Keratinocyte (primary cell): ENCODE results near the gene PRKCE. TPM values are rescaled to one million over a fixed set of nuclear protein-coding genes. Genes with fewer than 3 reads are reported as not detected.

Experiments used
- DNase-seq: peaks from one replicate; pipeline ENCODE4 v3.0.0-alpha.2; 2011; ENCODE audit warnings: low read depth, missing footprints, low spot score
- FAIRE-seq: peaks from 2 replicates; lab custom pipeline; 2011; peaks lifted over from hg19 to GRCh38; lab: Jason Lieb, UNC
- H2AFZ ChIP-seq: 2 replicates; pipeline ENCODE4 v1.6.0; 2012; ENCODE audit warnings: low read length, control low read depth, inconsistent platforms; ENCODE audit not compliant: control insufficient read depth
- H3K27ac ChIP-seq: 2 replicates; pipeline ENCODE4 v1.5.1; 2011; ENCODE audit warnings: low read length; ENCODE audit not compliant: control insufficient read depth, insufficient read depth
- H3K27me3 ChIP-seq: 3 replicates; pipeline ENCODE4 v1.6.0; 2011; ENCODE audit warnings: low read length; ENCODE audit not compliant: control insufficient read depth, insufficient read depth; ENCODE audit errors: extremely low read depth
- H3K36me3 ChIP-seq, 2 experiments: 2 replicates in 1 of 2; 3 replicates in 1 of 2; pipeline ENCODE4 v1.5.1; 2011; ENCODE audit warnings: low read length in 2 of 2, mild to moderate bottlenecking in 1 of 2; ENCODE audit not compliant: control insufficient read depth in 2 of 2, insufficient read depth in 2 of 2; ENCODE audit errors: extremely low read depth in 1 of 2
- H3K4me1 ChIP-seq: 3 replicates; pipeline ENCODE4 v1.5.1; 2011; ENCODE audit warnings: low read length; ENCODE audit not compliant: control insufficient read depth, insufficient read depth; ENCODE audit errors: extremely low read depth
- H3K4me2 ChIP-seq: 3 replicates; pipeline ENCODE4 v1.6.0; 2011; ENCODE audit warnings: low read depth, low read length; ENCODE audit not compliant: control insufficient read depth, insufficient read depth; ENCODE audit errors: extremely low read depth
- H3K4me3 ChIP-seq, 3 experiments: fragments of 200-600 bp in 1 of 3; sonication (generic) in 1 of 3; 2 replicates in 2 of 3; 3 replicates in 1 of 3; pipeline ENCODE4 v1.5.1; 2011 to 2016; ENCODE audit warnings: low read length in 3 of 3, mild to moderate bottlenecking in 3 of 3, control low read depth in 2 of 3, inconsistent platforms in 1 of 3, low read depth in 1 of 3, mixed read lengths in 1 of 3, mixed run types in 1 of 3, moderate library complexity in 1 of 3; ENCODE audit not compliant: control insufficient read depth in 2 of 3, insufficient read depth in 2 of 3; ENCODE audit errors: extremely low read depth in 1 of 3
- H3K79me2 ChIP-seq: 2 replicates; pipeline ENCODE4 v1.6.0; 2012; ENCODE audit warnings: low read length; ENCODE audit not compliant: control insufficient read depth, insufficient read depth
- H3K9ac ChIP-seq: 3 replicates; pipeline ENCODE4 v1.6.0; 2011; ENCODE audit warnings: low read length; ENCODE audit not compliant: control insufficient read depth, insufficient read depth; ENCODE audit errors: extremely low read depth
- H3K9me1 ChIP-seq: 3 replicates; pipeline ENCODE4 v1.6.0; 2011; ENCODE audit warnings: low read length; ENCODE audit not compliant: control insufficient read depth, insufficient read depth; ENCODE audit errors: extremely low read depth
- H3K9me3 ChIP-seq: 2 replicates; pipeline ENCODE4 v1.5.1; 2012; ENCODE audit warnings: low read depth, low read length; ENCODE audit not compliant: control insufficient read depth
- H4K20me1 ChIP-seq: 3 replicates; pipeline ENCODE4 v1.6.0; 2011; ENCODE audit warnings: low read length; ENCODE audit not compliant: control insufficient read depth, insufficient read depth; ENCODE audit errors: extremely low read depth
- CTCF ChIP-seq, 3 experiments: IDR thresholded peaks in 1 of 3; conservative IDR thresholded peaks in 1 of 3; optimal IDR thresholded peaks in 1 of 3; 2 replicates in 2 of 3; 3 replicates in 1 of 3; pipeline versions ENCODE3 to v1.5.1; 2011; ENCODE audit warnings: low read length in 3 of 3, mild to moderate bottlenecking in 3 of 3, moderate library complexity in 2 of 3, control low read depth in 1 of 3, inconsistent platforms in 1 of 3; ENCODE audit not compliant: insufficient read depth in 2 of 3; ENCODE audit errors: extremely low read depth in 1 of 3
- EZH2 ChIP-seq: IDR thresholded peaks from one replicate; pipeline ENCODE4 v1.6.1; 2012; ENCODE audit warnings: inconsistent platforms, mild to moderate bottlenecking, low read length, moderate library complexity
- dilution Hi-C: fragments of 300-500 bp; cut with MboI; formaldehyde crosslinking; loops from one replicate; pipeline ENCODE4 v1.7.0; 2020; ENCODE audit warnings: low sequenced_read_pairs; ENCODE audit not compliant: extremely low pct_ligation_motif_present
- polyA plus RNA-seq, 5 experiments: library from polyadenylated mRNA; depleted of rRNA in 3 of 5; stranded (reverse) in 3 of 5; stranded (forward) in 1 of 5; unstranded in 1 of 5; fragments of >200 nt; gene quantifications; 1 replicate in 1 of 5; 2 replicates in 3 of 5; 3 replicates in 1 of 5; pipeline versions ENCODE4 v1.2.1 to v1.2.3, GENCODE V29; 2011 to 2012; ENCODE audit warnings: missing spikeins in 2 of 5, low read depth in 1 of 5, low replicate concordance in 1 of 5

The PRKCE gene
- polyA plus RNA-seq, 1 donor (not counting 4 experiments of a cell fraction or from before 2014, with no cell fraction given) = 2.0 TPM

GRCh38 chr2:46210063-46210462, 558.6 kb downstream of the PRKCE start:
- Histone ChIP-seq H4K20me1 (no peaks in the 10 kb centered on the region), H3K27me3 (no peaks in the 10 kb centered on the region), H3K4me2 (no peak overlapping the region), H3K9ac (no peak overlapping the region), H3K36me3 (no peaks in the 10 kb centered on the region), H3K79me2 (no peaks in the 10 kb centered on the region), H3K9me1 (no peaks in the 10 kb centered on the region), H3K9me3 (no peaks in the 10 kb centered on the region), H3K4me3 (no peak overlapping the region), H2AFZ (no peak overlapping the region), H3K27ac (no peak overlapping the region), H3K4me1 (no peaks in the 10 kb centered on the region)
- dilution Hi-C loops = no loop called here
- DNase-seq = no peak
- TF ChIP-seq EZH2 = no peak
- no peak for TF ChIP-seq CTCF (optimal IDR thresholded peaks at IDR 0.05 in 1 of 3, IDR thresholded peaks at IDR 0.05 in 1 of 3, conservative IDR thresholded peaks at IDR 0.05 in 1 of 3; ENCODE audit: extremely low read depth in 1 of 3, insufficient read depth in 2 of 3, low read length in 3 of 3)
- FAIRE-seq = no peak

- dilution Hi-C loops = no loop called here
- Histone ChIP-seq H3K27me3 (no peaks in the 10 kb centered on the region), H3K9ac (no peak overlapping the region), H4K20me1 (no peaks in the 10 kb centered on the region), H3K4me2 (no peak overlapping the region), H3K9me1 (no peaks in the 10 kb centered on the region), H2AFZ (no peak overlapping the region), H3K4me1 (peaks cover 7% of the 10 kb centered on the region), H3K79me2 (no peaks in the 10 kb centered on the region), H3K27ac (no peak overlapping the region), H3K9me3 (no peaks in the 10 kb centered on the region), H3K36me3 (no peaks in the 10 kb centered on the region), H3K4me3 (no peak overlapping the region)
- DNase-seq (no peak), FAIRE-seq (no peak)
- TF ChIP-seq EZH2 (no peak), CTCF (optimal IDR thresholded peaks at IDR 0.05 in 1 of 3, IDR thresholded peaks at IDR 0.05 in 1 of 3, conservative IDR thresholded peaks at IDR 0.05 in 1 of 3; ENCODE audit: extremely low read depth in 1 of 3, insufficient read depth in 2 of 3, low read length in 3 of 3) (no peak)
These were observed 560.0 kb downstream of the PRKCE start for GRCh38 chr2:46211461-46211860.
